HG03139 (cell line): Measurements from ENCODE around the gene TNN.
"Not testable (repeated sequence)": the region's sequence is repeated elsewhere in the genome, so short reads cannot be mapped to it uniquely, and the experiment has no call there.

ENCODE experiments used
- ATAC-seq: cut with Tn5 transposase; IDR thresholded peaks from one replicate; pipeline ENCODE4 v1.9.1; 2021; ENCODE audit not compliant: unreplicated experiment

Gene TNN

DNA sequence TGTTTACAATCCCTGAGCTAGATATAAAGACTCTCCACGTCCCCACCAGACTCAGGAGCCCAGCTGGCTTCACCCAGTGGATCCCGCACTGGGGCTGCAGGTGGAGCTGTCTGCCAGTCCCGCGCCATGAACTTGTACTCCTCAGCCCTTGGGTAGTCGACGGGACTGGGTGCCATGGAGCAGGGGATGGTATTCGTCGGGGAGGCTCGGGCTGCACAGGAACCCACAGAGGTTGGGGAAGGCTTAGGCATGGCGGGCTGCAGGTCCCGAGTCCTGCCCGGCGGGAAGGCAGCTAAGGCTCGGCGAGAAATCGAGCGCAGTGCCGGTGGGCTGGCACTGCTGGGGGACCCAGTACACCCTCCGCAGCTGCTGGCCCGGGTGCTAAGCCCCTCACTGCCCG is 34.5 kb downstream of the TNN start:
- ATAC-seq: not testable (repeated sequence)

GRCh38 chr1:175106536-175106935 is 38.9 kb downstream of the TNN start:
- ATAC-seq: not testable (repeated sequence)

- not testable (repeated sequence) for ATAC-seq
These were observed 40.7 kb downstream of the TNN start for GRCh38 chr1:175108331-175108820.

GRCh38 chr1:175114996-175115395 is 47.4 kb downstream of the TNN start:
- ATAC-seq: no peak

DNA sequence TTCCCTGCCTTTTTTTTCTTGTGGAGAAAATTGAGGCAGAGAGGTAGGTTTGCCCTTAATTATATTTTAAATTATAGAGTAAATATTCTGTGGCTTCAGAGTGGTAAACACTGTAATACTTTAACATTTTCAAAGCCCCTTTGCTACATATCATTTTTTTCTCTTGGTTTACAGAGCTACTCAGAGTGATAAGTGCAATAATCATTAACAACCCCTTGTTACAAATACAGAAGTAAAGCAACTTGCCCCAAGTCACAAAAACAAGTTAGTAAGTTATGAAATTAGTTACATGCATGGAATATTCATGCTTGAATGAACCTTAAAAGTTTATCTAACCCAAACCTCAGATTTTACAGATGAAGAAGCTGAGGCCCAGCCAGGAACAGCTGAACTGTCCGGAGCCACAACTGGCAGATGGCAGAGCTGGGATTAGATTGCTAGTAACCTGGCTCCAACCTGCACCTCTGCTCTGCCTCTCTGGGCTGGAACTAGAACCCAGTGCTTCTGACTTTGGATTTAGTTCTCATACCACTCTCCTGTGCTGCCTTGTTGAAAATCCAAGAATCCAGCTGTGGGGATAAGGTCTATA is 48.7 kb downstream of the TNN start:
- ATAC-seq: no peak

DNA sequence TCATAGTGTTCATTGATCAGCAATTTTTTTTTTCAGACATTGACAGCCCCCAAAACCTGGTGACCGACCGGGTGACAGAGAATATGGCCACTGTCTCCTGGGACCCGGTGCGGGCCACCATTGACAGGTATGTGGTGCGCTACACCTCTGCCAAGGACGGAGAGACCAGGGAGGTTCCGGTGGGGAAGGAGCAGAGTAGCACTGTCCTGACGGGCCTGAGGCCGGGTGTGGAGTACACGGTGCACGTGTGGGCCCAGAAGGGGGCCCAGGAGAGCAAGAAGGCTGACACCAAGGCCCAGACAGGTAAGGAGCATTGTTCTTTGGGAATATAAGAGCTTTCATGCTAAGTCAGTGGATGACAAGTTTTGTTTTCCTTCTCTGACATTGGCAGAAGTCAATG is 49.3 kb downstream of the TNN start:
- ATAC-seq: no peak

GRCh38 chr1:175118375-175119367 is 51.0 kb downstream of the TNN start:
- ATAC-seq: no peak

- ATAC-seq: no peak
These were observed 52.9 kb downstream of the TNN start for GRCh38 chr1:175120511-175120910.

GRCh38 chr1:175124861-175125260 is 57.2 kb downstream of the TNN start:
- ATAC-seq: no peak

- ATAC-seq: no peak
These were observed 58.7 kb downstream of the TNN start for GRCh38 chr1:175126347-175126746.

DNA sequence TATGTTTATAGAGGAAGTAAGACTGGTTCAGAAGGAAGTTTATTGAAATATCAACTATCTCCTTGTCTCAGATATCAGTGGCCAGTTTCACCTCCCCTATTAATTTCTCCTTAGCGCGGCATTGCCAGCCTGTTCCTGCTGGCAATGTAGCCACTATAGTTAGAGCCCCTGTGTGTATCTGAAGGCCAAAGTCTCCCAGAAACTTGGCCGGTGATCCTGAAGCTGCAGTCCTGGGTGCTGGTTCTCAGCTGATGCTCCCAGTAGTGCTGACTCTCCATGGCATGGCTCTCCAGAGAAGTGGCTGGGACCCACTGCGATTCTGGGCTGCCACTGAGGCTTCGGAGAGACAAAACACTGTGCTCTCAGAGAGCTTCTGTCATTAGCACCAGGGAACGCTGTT is 59.9 kb downstream of the TNN start:
- ATAC-seq: no peak

- no peak for ATAC-seq
These were observed 60.9 kb downstream of the TNN start for GRCh38 chr1:175128523-175128922.

DNA sequence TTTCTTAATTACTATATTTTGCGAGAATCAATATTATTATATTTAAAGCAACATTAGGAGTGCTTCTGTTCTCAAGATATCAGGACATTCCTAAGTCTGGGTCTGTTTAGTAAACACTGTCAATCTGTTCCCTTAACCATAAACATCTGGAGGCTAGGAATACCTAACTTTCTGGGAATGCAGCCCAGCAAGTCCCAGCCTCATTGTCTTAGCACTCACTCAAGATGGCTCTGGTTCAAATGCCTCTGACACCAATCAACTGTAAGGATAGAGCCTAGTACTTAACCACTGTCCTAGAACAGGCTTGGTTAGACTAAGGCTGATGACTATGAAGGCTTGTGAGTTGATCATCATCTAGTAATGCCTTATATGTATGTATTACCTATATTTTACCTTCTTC is 61.5 kb downstream of the TNN start:
- ATAC-seq: no peak

DNA sequence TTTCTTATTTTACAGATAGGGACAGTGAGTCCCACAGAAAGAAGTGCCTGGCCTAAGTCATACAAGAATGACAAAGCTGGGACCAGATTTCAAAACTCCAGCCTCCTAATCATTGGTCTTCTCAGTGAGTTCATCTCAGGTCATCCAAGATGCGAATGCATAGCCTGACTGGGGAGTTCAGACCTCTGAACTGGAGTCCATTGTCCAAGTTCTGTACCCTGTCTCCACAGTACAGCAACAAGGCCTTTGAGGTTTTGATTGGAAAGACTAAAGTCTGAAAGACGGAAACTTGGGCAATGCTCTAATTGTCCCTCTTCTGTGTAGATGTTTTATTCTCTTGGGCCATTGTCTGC is 62.0 kb downstream of the TNN start:
- ATAC-seq: no peak

DNA sequence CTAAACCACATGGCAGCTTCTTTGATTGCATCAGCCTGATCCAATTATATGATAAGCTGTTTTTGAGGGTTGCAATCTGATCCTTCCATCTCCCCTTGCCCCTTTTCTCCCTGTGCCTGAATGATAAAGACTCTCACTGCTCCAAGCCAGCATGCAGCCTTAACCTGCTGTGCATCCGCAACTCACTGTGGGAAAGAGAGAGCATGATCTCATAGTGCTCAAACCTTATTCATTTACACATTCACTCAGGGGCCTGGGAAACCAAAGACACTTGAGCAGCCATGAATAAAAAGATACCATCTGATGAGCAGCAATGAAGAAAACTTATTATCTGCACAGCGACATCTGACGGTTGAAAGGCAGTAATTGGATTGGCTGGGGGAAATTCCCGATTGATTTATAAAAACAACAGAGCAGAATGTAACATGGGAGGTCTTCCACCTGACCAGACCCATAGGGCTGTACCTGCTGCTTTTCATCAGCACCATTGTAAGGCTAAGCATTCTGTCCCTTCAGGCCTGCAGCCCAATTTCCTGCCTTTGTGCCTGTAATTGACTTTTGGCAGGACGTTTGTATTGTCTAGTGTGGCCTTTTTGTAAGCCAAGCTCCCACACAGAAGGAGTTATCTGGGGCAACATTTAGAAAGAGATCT is 62.5 kb downstream of the TNN start:
- ATAC-seq: no peak

DNA sequence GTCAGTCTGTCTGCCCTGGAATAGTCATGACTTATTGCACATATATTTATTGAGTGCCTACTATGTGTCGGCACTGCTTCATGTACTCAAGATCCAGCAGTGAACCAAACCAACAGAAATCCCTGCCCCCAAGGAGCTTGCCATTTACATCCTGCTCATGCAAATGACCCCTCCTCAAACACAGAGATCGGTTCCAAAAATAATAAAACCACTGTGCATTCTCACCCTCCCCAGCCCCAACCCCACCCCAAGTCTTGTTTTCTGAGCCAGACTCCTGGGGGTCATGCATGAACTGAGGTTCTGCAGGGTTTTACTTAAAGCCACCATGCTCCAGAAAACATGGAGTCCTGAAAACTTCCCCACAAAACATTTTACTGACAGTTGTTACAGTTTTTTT is 63.0 kb downstream of the TNN start:
- no peak for ATAC-seq

DNA sequence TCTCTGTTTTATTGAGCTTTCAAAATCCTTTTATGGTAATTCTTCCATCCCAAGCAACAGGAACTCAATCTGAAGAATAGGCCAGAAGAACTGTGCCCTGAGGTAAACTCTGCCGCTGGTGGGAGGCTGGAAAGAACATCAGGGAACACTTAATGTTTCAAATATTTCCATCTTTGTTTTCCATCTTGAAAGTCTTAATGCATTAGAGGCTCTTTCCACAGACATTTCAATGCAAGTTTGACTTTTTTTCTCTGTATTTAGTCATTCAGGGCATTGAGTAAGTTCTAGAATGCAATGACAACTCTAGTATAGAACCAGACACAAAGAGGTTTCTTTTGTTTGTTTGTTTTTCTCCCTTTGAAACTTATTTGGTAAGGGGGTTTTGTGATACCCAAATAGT is 63.5 kb downstream of the TNN start:
- no peak for ATAC-seq

GRCh38 chr1:175132436-175132835 is 64.8 kb downstream of the TNN start:
- no peak for ATAC-seq

- no peak for ATAC-seq
These were observed 66.2 kb downstream of the TNN start for GRCh38 chr1:175133673-175134435.

DNA sequence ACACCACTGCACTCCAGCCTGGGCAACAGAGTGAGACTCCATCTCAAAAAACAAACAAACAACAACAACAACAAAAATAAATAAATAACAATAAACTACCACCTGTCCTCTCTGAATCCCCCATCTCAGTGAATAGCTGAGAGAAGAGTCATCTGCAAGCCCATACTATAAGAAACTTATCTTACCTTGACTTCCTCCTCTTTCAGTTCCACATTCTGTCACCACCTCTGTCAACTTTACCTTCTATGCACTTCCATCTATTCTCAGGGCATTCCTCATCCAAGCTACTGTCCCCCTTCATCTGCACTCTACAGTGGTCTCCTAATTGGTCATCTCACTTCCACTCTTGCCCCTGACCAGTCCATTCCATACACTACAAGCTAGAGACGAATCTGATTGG is 66.9 kb downstream of the TNN start:
- ATAC-seq: no peak

DNA sequence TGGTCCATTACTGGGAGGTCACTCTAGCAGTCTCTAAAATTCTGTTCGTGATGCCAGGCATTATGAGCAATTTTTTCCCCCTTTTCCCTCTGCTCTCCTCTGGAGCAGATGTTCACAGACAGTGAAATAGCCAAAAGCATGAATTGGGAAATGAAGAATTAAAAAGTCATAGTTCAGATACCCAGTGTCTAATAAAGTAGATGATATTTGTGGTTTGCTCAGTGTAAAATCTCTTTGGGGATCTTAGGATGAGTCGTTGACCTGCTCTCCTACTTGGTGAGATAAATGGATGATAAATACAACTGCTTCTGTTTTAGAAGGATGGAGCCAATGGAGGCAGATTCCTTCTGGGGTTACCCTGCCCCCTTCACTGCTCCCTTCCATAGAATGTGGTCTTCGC is 68.6 kb downstream of the TNN start:
- ATAC-seq: no peak
